ENCODE measurements around the gene GTF3C4. TPM values are rescaled to one million over a fixed set of nuclear protein-coding genes. Genes with fewer than 3 reads are reported as not detected.

GTF3C4 gene
- total and polyA plus RNA-seq, 10 of the 15 experiments (the other 5 are each of a cell fraction or from before 2014, with no cell fraction given) = 3.2 to 18.9 (median 8.2) TPM

DNA sequence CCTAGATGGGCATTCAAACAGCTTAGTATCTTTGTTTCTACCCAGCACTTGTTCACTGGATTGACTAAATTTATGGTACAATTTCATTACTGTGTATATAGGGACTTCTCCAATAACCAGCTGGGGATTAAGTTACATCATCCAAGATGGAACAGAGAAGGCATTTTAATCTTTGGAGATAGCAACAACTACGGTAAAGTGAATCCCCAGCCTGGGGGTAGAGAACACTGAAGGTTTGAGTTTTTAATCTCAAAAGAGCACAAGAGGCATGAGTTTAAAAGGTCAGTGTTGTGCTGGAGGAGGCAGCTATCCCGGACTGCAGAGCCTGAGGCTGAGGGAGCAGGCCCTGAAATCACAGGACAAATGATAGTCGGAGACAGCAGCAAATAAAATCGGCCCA is 29.0 kb upstream of the GTF3C4 start:
- H3K4me3 ChIP-seq = no peak overlapping the region
- ATAC-seq (no peak), FAIRE-seq (no peak), DNase-seq (ENCODE audit: low read depth, low spot score) (no peak)
- no peak overlapping the region for H3K4me2 ChIP-seq (ENCODE audit: control insufficient read depth, insufficient read depth)
- H3K36me3 ChIP-seq (ENCODE audit: control insufficient read depth in 2 of 2, insufficient read depth in 2 of 2, low read length in 1 of 2) = peaks cover 12 to 39% of the 10 kb centered on the region in 2 experiments
- H3K9ac ChIP-seq (ENCODE audit: control insufficient read depth, insufficient read depth, low read length) = no peak overlapping the region
- WGBS (ENCODE audit: insufficient coverage, insufficient replicate concordance, low lambda C conversion rate, missing lambda C conversion rate) = 98% methylated on average over 4 of the region's 4 CpGs
- no peaks in the 10 kb centered on the region for H3K79me2 ChIP-seq (ENCODE audit: control insufficient read depth, insufficient read depth, low read length)
- no peak overlapping the region for H3K27ac ChIP-seq (ENCODE audit: control insufficient read depth, insufficient read depth)
- ChIA-PET SMC1A (ENCODE audit: uncharacterized antibody, unreplicated experiment) (interaction anchor here (1.0 kb wide), 1 partner anchor 10 kb away, joined by 3 read pairs; no protein-coding TSS in a partner anchor), RAD21 (ENCODE audit: unreplicated experiment) (no interaction called here), CTCF (interaction anchor here (0.5 kb wide), 1 partner anchor 1161 kb away, joined by 3 read pairs; no protein-coding TSS in a partner anchor), POLR2A (no interaction called here)
- no peaks in the 10 kb centered on the region for H3K27me3 ChIP-seq (replicated peaks in 1 of 2; ENCODE audit: control insufficient read depth in 2 of 2, insufficient read depth in 2 of 2, low read length in 1 of 2)
- intact Hi-C loops (cut with micrococcal nuclease; ENCODE audit: unreplicated experiment) (no loop called here), in situ Hi-C loops (cut with MboI) (no loop called here)
- BruUV-seq (replicated peaks) = no TSS peak
- H4K20me1 ChIP-seq (ENCODE audit: control insufficient read depth, insufficient read depth) = no peaks in the 10 kb centered on the region
- H3K4me1 ChIP-seq (ENCODE audit: control insufficient read depth, insufficient read depth, low read length) = no peaks in the 10 kb centered on the region
- TF ChIP-seq NBN (IDR thresholded peaks at IDR 0.05) = no peak
- no peak for TF ChIP-seq NFXL1 (IDR thresholded peaks at IDR 0.05; ENCODE audit: borderline replicate concordance)
- TF ChIP-seq, protein P1, sequence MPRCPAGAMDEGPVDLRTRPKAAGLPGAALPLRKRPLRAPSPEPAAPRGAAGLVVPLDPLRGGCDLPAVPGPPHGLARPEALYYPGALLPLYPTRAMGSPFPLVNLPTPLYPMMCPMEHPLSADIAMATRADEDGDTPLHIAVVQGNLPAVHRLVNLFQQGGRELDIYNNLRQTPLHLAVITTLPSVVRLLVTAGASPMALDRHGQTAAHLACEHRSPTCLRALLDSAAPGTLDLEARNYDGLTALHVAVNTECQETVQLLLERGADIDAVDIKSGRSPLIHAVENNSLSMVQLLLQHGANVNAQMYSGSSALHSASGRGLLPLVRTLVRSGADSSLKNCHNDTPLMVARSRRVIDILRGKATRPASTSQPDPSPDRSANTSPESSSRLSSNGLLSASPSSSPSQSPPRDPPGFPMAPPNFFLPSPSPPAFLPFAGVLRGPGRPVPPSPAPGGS (IDR thresholded peaks at IDR 0.05; ENCODE audit: borderline replicate concordance, insufficient read depth, low read depth, low read length, poor library complexity, severe bottlenecking) = no peak
- TF ChIP-seq STAT3 (IDR thresholded peaks at IDR 0.05; ENCODE audit: low read depth, low read length) = no peak
- no peak for TF ChIP-seq CBFB (IDR thresholded peaks at IDR 0.05; ENCODE audit: low read depth)
- no peak for TF ChIP-seq SUZ12 (IDR thresholded peaks at IDR 0.05; ENCODE audit: unreplicated experiment)
- TF ChIP-seq ZNF687 (IDR thresholded peaks at IDR 0.05) = no peak
- TF ChIP-seq, protein P2, sequence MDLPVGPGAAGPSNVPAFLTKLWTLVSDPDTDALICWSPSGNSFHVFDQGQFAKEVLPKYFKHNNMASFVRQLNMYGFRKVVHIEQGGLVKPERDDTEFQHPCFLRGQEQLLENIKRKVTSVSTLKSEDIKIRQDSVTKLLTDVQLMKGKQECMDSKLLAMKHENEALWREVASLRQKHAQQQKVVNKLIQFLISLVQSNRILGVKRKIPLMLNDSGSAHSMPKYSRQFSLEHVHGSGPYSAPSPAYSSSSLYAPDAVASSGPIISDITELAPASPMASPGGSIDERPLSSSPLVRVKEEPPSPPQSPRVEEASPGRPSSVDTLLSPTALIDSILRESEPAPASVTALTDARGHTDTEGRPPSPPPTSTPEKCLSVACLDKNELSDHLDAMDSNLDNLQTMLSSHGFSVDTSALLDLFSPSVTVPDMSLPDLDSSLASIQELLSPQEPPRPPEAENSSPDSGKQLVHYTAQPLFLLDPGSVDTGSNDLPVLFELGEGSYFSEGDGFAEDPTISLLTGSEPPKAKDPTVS (IDR thresholded peaks at IDR 0.05; ENCODE audit: low read depth, low read length) = no peak
- no peak for TF ChIP-seq CEBPZ (IDR thresholded peaks at IDR 0.05; ENCODE audit: low read depth, low read length)
- TF ChIP-seq TCF3 (IDR thresholded peaks at IDR 0.05; ENCODE audit: borderline replicate concordance, insufficient read depth, low read depth, low read length) = no peak
- TF ChIP-seq MTA2 (IDR thresholded peaks at IDR 0.05; ENCODE audit: low read depth) = no peak
- no peak for TF ChIP-seq SIN3A (IDR thresholded peaks at IDR 0.05; ENCODE audit: low read depth, low read length)
- no peak for TF ChIP-seq NFIC (IDR thresholded peaks at IDR 0.05; ENCODE audit: low read depth, low read length)
- H2AFZ ChIP-seq (ENCODE audit: control insufficient read depth, low read depth, low read length) = no peak overlapping the region
- no peaks in the 10 kb centered on the region for H3K9me3 ChIP-seq (replicated peaks; ENCODE audit: control insufficient read depth, insufficient read depth, low read length)
